Activated CD8-positive, alpha-beta memory T cell treated with anti-CD3 and anti-CD28 coated beads, Interleukin-2, amount 10 ng/mL, durations not matched to agents 7 days and 5 days (primary cell): Measurements from ENCODE around the gene PDIA5. TPM values are rescaled to one million over a fixed set of nuclear protein-coding genes. Genes with fewer than 3 reads are reported as not detected.

Experiments used
- ATAC-seq: fragments of 150-1000 bp; cut with Tn5 transposase; one replicate; pipeline ENCODE4 v1.10.0; 2021; ENCODE audit warnings: moderate library complexity
- CTCF ChIA-PET: fragments of 350-600 bp; sonication (Branson Sonifier 250); formaldehyde crosslinking; loops from one replicate; lab custom pipeline; 2021; ENCODE audit warnings: antibody characterized with exemption; lab: Charles Lee
- DNase-seq: peaks from one replicate; pipeline ENCODE4 v3.0.0-alpha.2; 2020
- H3K27ac Mint-ChIP-seq: one replicate; pipeline ENCODE4 v1.8.0; 2021; ENCODE audit warnings: mild to moderate bottlenecking, mixed read lengths
- H3K27me3 Mint-ChIP-seq: one replicate; pipeline ENCODE4 v1.8.0; 2021; ENCODE audit warnings: mixed read lengths
- H3K36me3 Mint-ChIP-seq: one replicate; pipeline ENCODE4 v1.8.0; 2021; ENCODE audit warnings: mild to moderate bottlenecking, mixed read lengths
- H3K4me1 Mint-ChIP-seq: one replicate; pipeline ENCODE4 v1.8.0; 2021; ENCODE audit warnings: mixed read lengths
- H3K4me3 Mint-ChIP-seq: one replicate; pipeline ENCODE4 v1.8.0; 2021; ENCODE audit warnings: mild to moderate bottlenecking, moderate library complexity, mixed read lengths
- H3K9me3 Mint-ChIP-seq: one replicate; pipeline ENCODE4 v1.8.0; 2022; ENCODE audit warnings: low read depth, mixed read lengths
- total RNA-seq, 2 experiments: library from RNA; stranded (reverse); gene quantifications; one replicate each; pipeline ENCODE4 v1.2.3, GENCODE V29; 2021

The PDIA5 gene
- total RNA-seq, 2 experiments from 2014 or later, result 9.4 to 11.1 TPM

DNA sequence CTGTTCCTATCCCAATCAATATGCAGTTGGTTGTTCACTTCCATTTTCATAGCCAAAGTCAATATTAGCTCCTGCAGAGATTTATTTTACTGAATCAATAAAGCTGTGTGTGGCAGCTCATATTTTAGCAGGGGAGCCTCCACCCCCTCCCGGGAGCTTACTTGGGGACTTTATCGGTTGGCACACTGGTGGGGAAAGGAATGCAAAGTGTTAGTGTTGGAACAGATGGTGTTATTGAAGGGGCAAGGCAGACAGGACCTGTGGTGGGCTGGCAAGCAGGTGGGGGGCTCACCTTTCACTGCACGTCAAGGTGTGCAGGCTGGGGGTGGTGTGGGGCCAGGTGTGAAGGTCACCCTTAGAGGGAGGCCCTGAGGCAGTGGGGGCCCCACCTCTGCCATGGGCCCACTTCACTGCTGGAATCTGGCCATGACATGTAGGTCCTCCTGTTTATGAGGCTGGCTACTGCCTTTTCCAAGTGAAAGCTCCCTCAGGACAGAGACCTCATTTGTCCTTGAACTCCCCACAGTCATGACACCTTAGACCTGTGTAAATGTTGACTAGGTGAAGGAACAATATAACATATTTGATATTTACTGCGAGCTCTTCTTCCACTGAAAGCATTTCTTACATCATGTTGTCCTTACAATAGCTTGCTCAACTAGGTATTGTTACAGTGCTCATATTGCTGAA, 90.9 kb downstream of the PDIA5 start:
- DNase-seq, result peak; percentile 22
- CTCF ChIA-PET, result no interaction called here
- no peak overlapping the region for H3K4me3 Mint-ChIP-seq
- no peak overlapping the region for H3K27ac Mint-ChIP-seq
- no peaks in the 10 kb centered on the region for H3K36me3 Mint-ChIP-seq
- ATAC-seq, result no peak
- no peaks in the 10 kb centered on the region for H3K9me3 Mint-ChIP-seq
- no peaks in the 10 kb centered on the region for H3K27me3 Mint-ChIP-seq
- H3K4me1 Mint-ChIP-seq, result no peaks in the 10 kb centered on the region

- no peak for ATAC-seq
- no peaks in the 10 kb centered on the region for H3K27me3 Mint-ChIP-seq
- no peak overlapping the region for H3K27ac Mint-ChIP-seq
- CTCF ChIA-PET, result no interaction called here
- no peaks in the 10 kb centered on the region for H3K36me3 Mint-ChIP-seq
- H3K4me1 Mint-ChIP-seq, result no peaks in the 10 kb centered on the region
- H3K9me3 Mint-ChIP-seq, result no peaks in the 10 kb centered on the region
- no peak for DNase-seq
- no peak overlapping the region for H3K4me3 Mint-ChIP-seq
Measured at GRCh38 chr3:123158330-123158729, 91.5 kb downstream of the PDIA5 start.

DNA sequence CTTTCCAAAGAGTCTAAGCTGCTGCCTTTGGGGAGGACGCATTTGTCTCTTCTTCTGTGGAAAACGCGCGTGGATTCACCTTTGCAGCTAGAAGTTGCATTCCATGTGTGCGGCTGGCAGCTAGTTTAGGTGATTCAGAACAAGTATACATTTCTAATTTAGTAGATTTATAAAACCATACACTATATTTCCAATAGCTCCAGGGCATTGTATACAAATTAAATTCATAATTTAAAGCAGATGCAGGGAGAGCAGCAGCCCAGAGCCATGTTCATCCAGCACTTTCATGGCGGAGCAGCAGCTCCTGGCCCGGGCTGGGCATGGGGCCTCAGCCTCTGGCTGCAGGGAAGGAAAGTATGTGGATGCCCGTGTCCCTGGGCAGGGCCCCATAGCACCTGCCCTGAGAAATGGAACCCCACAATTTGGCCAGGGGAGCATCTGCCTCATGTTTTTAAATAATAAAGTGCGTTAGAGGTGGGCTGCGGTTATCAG, 92.1 kb downstream of the PDIA5 start:
- Mint-ChIP-seq H3K9me3 (no peaks in the 10 kb centered on the region), H3K36me3 (no peaks in the 10 kb centered on the region), H3K4me1 (no peaks in the 10 kb centered on the region), H3K27ac (no peak overlapping the region), H3K27me3 (no peaks in the 10 kb centered on the region), H3K4me3 (no peak overlapping the region)
- CTCF ChIA-PET, result no interaction called here
- DNase-seq, result no peak
- ATAC-seq, result no peak

GRCh38 chr3:123159926-123160635, 93.3 kb downstream of the PDIA5 start:
- Mint-ChIP-seq H3K27ac (no peak overlapping the region), H3K4me1 (no peaks in the 10 kb centered on the region), H3K36me3 (peaks cover 6% of the 10 kb centered on the region), H3K27me3 (no peaks in the 10 kb centered on the region), H3K9me3 (no peaks in the 10 kb centered on the region), H3K4me3 (no peak overlapping the region)
- no peak for ATAC-seq
- no peak for DNase-seq
- CTCF ChIA-PET, result no interaction called here

GRCh38 chr3:123161167-123161566, 94.3 kb downstream of the PDIA5 start:
- ATAC-seq, result no peak
- Mint-ChIP-seq H3K4me3 (no peak overlapping the region), H3K9me3 (no peaks in the 10 kb centered on the region), H3K27me3 (no peaks in the 10 kb centered on the region), H3K27ac (no peak overlapping the region), H3K36me3 (peaks cover 6% of the 10 kb centered on the region), H3K4me1 (no peaks in the 10 kb centered on the region)
- no peak for DNase-seq
- CTCF ChIA-PET, result no interaction called here

DNA sequence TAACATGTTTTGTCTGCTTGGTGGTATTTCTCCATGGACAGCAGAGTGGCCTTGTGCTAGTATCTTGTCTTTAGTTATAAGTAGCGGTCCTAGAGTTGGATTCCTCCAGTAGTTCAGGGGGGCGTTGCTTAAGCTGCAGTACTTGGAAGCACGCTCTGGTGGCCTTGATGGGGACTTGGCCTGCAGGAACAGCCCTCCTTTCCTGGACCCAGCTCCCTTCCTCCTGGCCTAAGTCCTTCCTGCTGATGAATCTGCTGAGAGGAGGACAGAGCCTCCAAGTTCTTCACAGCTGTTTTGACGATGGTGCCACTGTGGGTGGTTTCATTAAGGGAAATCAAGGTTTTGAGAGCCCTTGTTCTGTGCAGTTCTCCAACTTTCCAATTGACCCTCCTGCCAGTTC, 96.3 kb downstream of the PDIA5 start:
- no peaks in the 10 kb centered on the region for H3K4me1 Mint-ChIP-seq
- peaks cover 13% of the 10 kb centered on the region for H3K36me3 Mint-ChIP-seq
- CTCF ChIA-PET, result no interaction called here
- DNase-seq, result no peak
- H3K27ac Mint-ChIP-seq, result no peak overlapping the region
- ATAC-seq, result no peak
- H3K27me3 Mint-ChIP-seq, result no peaks in the 10 kb centered on the region
- H3K4me3 Mint-ChIP-seq, result no peak overlapping the region
- no peaks in the 10 kb centered on the region for H3K9me3 Mint-ChIP-seq

DNA sequence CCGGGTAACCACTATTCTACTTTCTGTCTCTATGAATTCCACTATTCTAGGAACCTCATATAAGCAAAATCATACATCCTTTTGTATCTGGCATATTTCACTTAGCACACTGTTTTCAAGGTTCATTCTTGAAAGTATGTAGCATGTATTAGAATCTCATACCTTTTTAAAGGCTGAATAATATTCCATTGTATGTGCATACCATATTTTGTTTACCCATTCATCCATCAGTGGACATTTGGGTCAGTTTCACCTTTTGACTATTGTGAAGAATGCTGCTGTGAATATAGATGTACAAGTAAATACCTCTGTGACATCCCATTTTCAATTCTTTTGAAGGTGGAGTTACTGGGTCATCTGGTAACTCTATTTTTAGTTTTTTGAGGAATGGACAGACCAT, 98.3 kb downstream of the PDIA5 start:
- ATAC-seq (no peak), DNase-seq (no peak)
- Mint-ChIP-seq H3K36me3 (peaks cover 13% of the 10 kb centered on the region), H3K27me3 (no peaks in the 10 kb centered on the region), H3K27ac (no peak overlapping the region), H3K4me1 (no peaks in the 10 kb centered on the region), H3K4me3 (no peak overlapping the region), H3K9me3 (no peaks in the 10 kb centered on the region)
- CTCF ChIA-PET, result no interaction called here

DNA sequence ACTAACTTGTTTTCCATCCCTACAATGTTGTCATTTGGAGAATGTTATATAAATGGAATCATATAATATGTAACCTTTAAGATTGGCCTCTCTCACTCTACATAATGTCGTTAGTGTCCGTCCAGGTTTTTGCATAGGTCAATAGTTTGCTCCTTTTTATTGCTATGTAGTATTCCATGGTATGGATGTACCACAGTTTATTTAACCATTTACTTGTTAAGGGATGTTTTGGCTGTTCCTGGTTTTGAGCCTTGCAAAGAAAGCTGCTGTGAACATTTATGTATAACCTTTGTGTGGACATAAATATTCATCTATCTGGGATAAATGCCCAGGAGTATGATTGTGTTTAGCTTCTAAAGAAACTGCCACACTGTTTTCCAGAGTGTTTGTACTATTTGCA, 100.9 kb downstream of the PDIA5 start:
- Mint-ChIP-seq H3K27me3 (no peaks in the 10 kb centered on the region), H3K4me1 (no peaks in the 10 kb centered on the region), H3K4me3 (no peak overlapping the region), H3K9me3 (no peaks in the 10 kb centered on the region), H3K27ac (no peak overlapping the region), H3K36me3 (peaks cover 13% of the 10 kb centered on the region)
- DNase-seq, result no peak
- ATAC-seq, result no peak
- CTCF ChIA-PET, result no interaction called here

- CTCF ChIA-PET, result no interaction called here
- H3K4me1 Mint-ChIP-seq, result no peaks in the 10 kb centered on the region
- H3K27ac Mint-ChIP-seq, result no peak overlapping the region
- H3K4me3 Mint-ChIP-seq, result no peak overlapping the region
- ATAC-seq (no peak), DNase-seq (no peak)
- H3K36me3 Mint-ChIP-seq, result peaks cover 14% of the 10 kb centered on the region
- H3K27me3 Mint-ChIP-seq, result no peaks in the 10 kb centered on the region
- H3K9me3 Mint-ChIP-seq, result no peaks in the 10 kb centered on the region
Measured at GRCh38 chr3:123168122-123168521, 101.3 kb downstream of the PDIA5 start.

DNA sequence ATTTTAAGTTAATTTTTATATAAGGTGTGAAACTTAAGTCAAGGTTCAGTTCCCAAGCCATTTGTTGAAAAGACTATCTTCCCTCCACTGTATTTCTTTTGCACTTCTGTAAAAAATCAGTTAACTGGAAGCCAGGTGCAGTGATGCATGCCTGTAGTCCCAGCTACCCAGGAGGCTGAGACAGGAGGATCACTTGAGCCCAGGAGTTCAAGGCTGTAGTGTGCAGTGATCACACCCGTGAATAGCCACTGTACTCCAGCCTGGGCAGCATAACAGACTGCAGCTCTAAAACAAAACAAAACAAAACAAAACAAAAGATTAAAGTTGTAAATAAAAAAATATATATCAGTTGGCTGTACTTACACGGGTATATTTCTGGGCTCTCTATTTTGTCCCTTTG, 101.8 kb downstream of the PDIA5 start:
- Mint-ChIP-seq H3K9me3 (no peaks in the 10 kb centered on the region), H3K4me3 (no peak overlapping the region), H3K27me3 (no peaks in the 10 kb centered on the region), H3K4me1 (no peaks in the 10 kb centered on the region), H3K36me3 (peaks cover 16% of the 10 kb centered on the region), H3K27ac (no peak overlapping the region)
- DNase-seq (no peak), ATAC-seq (no peak)
- CTCF ChIA-PET, result no interaction called here

DNA sequence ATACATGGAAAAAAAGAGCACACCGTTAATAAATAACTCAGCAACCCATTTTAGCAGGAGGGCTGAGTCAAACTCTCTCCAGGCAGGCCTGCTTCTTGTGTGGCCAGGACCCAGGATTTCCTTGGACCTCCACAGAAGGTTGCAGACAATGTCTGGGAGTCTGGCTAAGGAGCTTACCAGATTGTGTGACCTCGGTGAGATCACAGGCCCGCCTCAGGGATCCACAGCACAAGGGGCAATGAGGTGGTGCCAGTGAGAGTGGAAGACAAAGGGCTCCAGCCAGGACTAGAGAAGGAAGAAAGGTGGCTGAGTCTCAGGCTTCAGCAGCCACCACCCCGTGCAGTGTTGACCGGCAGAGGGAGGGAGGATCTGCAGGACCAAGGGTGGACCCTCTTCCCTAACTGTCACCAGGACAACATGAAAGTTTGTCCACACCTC, 102.7 kb downstream of the PDIA5 start:
- CTCF ChIA-PET, result no interaction called here
- H3K4me3 Mint-ChIP-seq, result no peak overlapping the region
- H3K36me3 Mint-ChIP-seq, result peaks cover 16% of the 10 kb centered on the region
- no peak for DNase-seq
- no peaks in the 10 kb centered on the region for H3K9me3 Mint-ChIP-seq
- no peaks in the 10 kb centered on the region for H3K4me1 Mint-ChIP-seq
- ATAC-seq, result no peak
- H3K27me3 Mint-ChIP-seq, result no peaks in the 10 kb centered on the region
- no peak overlapping the region for H3K27ac Mint-ChIP-seq

- H3K4me1 Mint-ChIP-seq, result no peaks in the 10 kb centered on the region
- H3K4me3 Mint-ChIP-seq, result no peak overlapping the region
- no peak for DNase-seq
- no peaks in the 10 kb centered on the region for H3K9me3 Mint-ChIP-seq
- CTCF ChIA-PET, result no interaction called here
- H3K27me3 Mint-ChIP-seq, result no peaks in the 10 kb centered on the region
- ATAC-seq, result no peak
- H3K27ac Mint-ChIP-seq, result no peak overlapping the region
- H3K36me3 Mint-ChIP-seq, result peaks cover 12% of the 10 kb centered on the region
Measured at GRCh38 chr3:123169930-123170329, 103.1 kb downstream of the PDIA5 start.

DNA sequence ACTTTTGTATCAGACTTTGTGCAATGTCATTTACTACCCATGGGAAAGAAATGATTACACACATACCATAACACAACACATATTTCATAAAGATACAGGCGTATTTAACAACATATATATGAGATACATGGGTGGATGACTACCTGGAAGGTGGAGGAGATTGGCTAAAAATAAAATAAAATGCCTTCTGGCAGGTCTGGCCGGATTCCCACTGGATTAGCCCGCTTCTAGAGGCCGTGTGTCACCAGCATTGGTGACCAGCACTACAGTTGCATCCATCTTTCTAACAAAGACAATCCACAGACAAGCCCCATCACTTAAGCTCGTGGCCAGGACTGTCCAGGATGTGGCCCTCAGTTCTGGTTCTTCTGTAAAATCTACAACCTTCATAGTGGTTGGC, 114.0 kb downstream of the PDIA5 start:
- Mint-ChIP-seq H3K4me1 (no peaks in the 10 kb centered on the region), H3K36me3 (no peaks in the 10 kb centered on the region), H3K27me3 (no peaks in the 10 kb centered on the region), H3K4me3 (no peak overlapping the region), H3K27ac (no peak overlapping the region), H3K9me3 (no peaks in the 10 kb centered on the region)
- CTCF ChIA-PET, result no interaction called here
- DNase-seq, result no peak
- no peak for ATAC-seq

- H3K9me3 Mint-ChIP-seq, result no peaks in the 10 kb centered on the region
- ATAC-seq (no peak), DNase-seq (no peak)
- H3K4me3 Mint-ChIP-seq, result no peak overlapping the region
- no peak overlapping the region for H3K27ac Mint-ChIP-seq
- CTCF ChIA-PET, result interaction anchor here (1.2 kb wide), 1 partner anchor 11 kb away, joined by 3 read pairs; no protein-coding TSS in a partner anchor
- H3K4me1 Mint-ChIP-seq, result no peaks in the 10 kb centered on the region
- no peaks in the 10 kb centered on the region for H3K27me3 Mint-ChIP-seq
- H3K36me3 Mint-ChIP-seq, result no peaks in the 10 kb centered on the region
Measured at GRCh38 chr3:123186695-123187094, 119.9 kb downstream of the PDIA5 start.
